K562 (cell line): Measurements from ENCODE around the gene SAMD8. TPM values are rescaled to one million over a fixed set of nuclear protein-coding genes. Genes with fewer than 3 reads are reported as not detected.

Source experiments
- ATF2 ChIP-seq: sonication (generic); formaldehyde crosslinking; IDR thresholded peaks from 2 replicates; pipeline ENCODE4 v1.8.1; 2022; ENCODE audit warnings: missing genetic modification reagents
- BRD4 ChIP-seq: fragments of 200-600 bp; sonication (generic); IDR thresholded peaks from 2 replicates; pipeline ENCODE4 v1.6.1; 2017; ENCODE audit warnings: inconsistent platforms
- KDM5B ChIP-seq: fragments of 200-600 bp; sonication (generic); IDR thresholded peaks from 2 replicates; pipeline ENCODE4 v1.6.1; 2012; ENCODE audit warnings: low read depth, mild to moderate bottlenecking, moderate library complexity, low read length, control low read depth, inconsistent platforms; ENCODE audit not compliant: insufficient replicate concordance
- MEF2A ChIP-seq: IDR thresholded peaks from 2 replicates; pipeline ENCODE4 v1.6.1; 2011; ENCODE audit warnings: low read depth, mild to moderate bottlenecking, low read length, moderate library complexity; ENCODE audit not compliant: control insufficient read depth
- PCBP2 ChIP-seq: fragments of 200-400 bp; formaldehyde crosslinking; IDR thresholded peaks from 2 replicates; pipeline ENCODE4 v1.6.1; 2018; ENCODE audit warnings: low read length, low read depth, mild to moderate bottlenecking, moderate library complexity; ENCODE audit not compliant: poor library complexity, severe bottlenecking
- RBM34 ChIP-seq: fragments of 200-400 bp; formaldehyde crosslinking; IDR thresholded peaks from 2 replicates; pipeline ENCODE4 v1.6.1; 2018; ENCODE audit warnings: low read length, borderline replicate concordance; ENCODE audit not compliant: insufficient read depth
- U2AF2 ChIP-seq: fragments of 200-400 bp; formaldehyde crosslinking; optimal IDR thresholded peaks from 2 replicates; pipeline ENCODE3; 2017; ENCODE audit warnings: low read depth, mild to moderate bottlenecking, low read length
- ZNF165 ChIP-seq: fragments of 250-450 bp; sonication (Bioruptor Pico); IDR thresholded peaks from 2 replicates; pipeline ENCODE4 v1.4.0; 2020; ENCODE audit warnings: borderline replicate concordance
- ZNF518B ChIP-seq: fragments of 250-450 bp; sonication (Bioruptor Pico); IDR thresholded peaks from 2 replicates; pipeline ENCODE4 v1.5.0; 2021; ENCODE audit warnings: mild to moderate bottlenecking, moderate library complexity
- ZNF668 ChIP-seq: fragments of 250-450 bp; sonication (Bioruptor Pico); IDR thresholded peaks from 2 replicates; pipeline ENCODE4 v1.8.0; 2022; ENCODE audit warnings: mild to moderate bottlenecking, inconsistent platforms
- polyA plus RNA-seq, 8 experiments: library from polyadenylated mRNA; depleted of rRNA in 4 of 8; stranded (reverse) in 5 of 8; unstranded in 3 of 8; fragments of >200 nt; fragmentation: Nextera tagmentation in 2 of 8; fragmentation: Illumina TruSeq in 1 of 8; extraction: Ambion mirVana in 2 of 8; extraction: Trizol in 1 of 8; gene quantifications; 2 replicates each; pipeline versions ENCODE4 v1.2.1 to v1.2.3, GENCODE V29; 2011 to 2014; ENCODE audit warnings: inconsistent platforms in 1 of 8, missing spikeins in 1 of 8
- total RNA-seq, 7 experiments: library from RNA; depleted of rRNA in 6 of 7; stranded (reverse); fragments of >200 nt in 6 of 7; fragmentation: Illumina TruSeq in 2 of 7; extraction: Trizol in 2 of 7; gene quantifications; 2 replicates each; pipeline versions ENCODE4 v1.2.1 to v1.2.3, GENCODE V29; 2011 to 2021; ENCODE audit warnings: low replicate concordance in 1 of 7
- TF ChIP-seq, protein P1 (sequence below): fragments of 450-650 bp; conservative IDR thresholded peaks from 2 replicates; pipeline ENCODE4 v1.6.1; 2016; ENCODE audit warnings: missing genetic modification characterization, low read depth, mild to moderate bottlenecking, control low read depth, missing compliant biosample characterization
- TF ChIP-seq, protein P2 (sequence below): fragments of 450-650 bp; IDR thresholded peaks from 2 replicates; pipeline ENCODE4 v1.6.1; 2016; ENCODE audit warnings: mild to moderate bottlenecking
- TF ChIP-seq, protein P3 (sequence below): sonication (generic); formaldehyde crosslinking; IDR thresholded peaks from 2 replicates; pipeline ENCODE4 v1.8.0; 2023; ENCODE audit warnings: mild to moderate bottlenecking, missing genetic modification reagents

The SAMD8 gene
- total and polyA plus RNA-seq, 9 of the 15 experiments (the other 6 are each of a cell fraction or from before 2014, with no cell fraction given): 2.7 to 16.1 (median 6.2) TPM

DNA sequence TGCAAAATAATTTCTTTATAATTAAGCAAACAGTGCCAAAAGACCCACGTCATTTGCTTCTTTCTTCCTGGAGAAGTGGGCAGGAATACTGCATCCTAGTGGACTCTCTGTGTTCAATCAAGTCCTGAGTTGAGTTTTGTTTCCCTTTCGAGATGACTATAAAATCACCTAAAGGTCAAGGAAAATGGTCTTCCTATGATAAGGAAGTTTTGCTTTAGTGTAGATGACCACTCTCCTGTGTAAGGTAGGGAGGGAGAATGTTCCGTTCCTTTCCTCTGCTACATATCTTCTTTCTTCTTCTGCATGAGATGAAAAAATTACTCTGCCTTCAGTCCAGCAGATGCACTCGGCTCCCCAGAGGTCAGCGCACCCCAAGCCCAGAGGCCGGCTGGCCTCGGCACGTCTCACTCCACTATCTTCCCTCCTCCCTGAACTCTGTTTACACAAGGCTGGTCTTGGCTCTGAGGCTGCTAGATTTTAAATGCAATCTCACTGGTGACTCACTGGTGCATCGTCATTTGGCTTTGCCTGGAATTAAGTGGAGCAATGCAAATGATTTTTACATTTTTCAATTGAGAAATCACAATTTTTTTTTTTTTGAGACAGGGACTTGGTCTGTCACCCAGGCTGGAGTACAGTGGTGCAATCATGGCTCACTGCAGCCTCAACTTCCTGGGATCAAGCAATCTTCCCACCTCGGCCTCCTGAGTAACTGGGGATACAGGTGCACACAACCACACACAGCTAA is 80.5 kb downstream of the SAMD8 start (continued):
- TF ChIP-seq, protein P1, sequence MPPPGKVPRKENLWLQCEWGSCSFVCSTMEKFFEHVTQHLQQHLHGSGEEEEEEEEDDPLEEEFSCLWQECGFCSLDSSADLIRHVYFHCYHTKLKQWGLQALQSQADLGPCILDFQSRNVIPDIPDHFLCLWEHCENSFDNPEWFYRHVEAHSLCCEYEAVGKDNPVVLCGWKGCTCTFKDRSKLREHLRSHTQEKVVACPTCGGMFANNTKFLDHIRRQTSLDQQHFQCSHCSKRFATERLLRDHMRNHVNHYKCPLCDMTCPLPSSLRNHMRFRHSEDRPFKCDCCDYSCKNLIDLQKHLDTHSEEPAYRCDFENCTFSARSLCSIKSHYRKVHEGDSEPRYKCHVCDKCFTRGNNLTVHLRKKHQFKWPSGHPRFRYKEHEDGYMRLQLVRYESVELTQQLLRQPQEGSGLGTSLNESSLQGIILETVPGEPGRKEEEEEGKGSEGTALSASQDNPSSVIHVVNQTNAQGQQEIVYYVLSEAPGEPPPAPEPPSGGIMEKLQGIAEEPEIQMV (tag): no peak
- TF ChIP-seq ATF2 (CRISPR knock-in tag) (no peak), PCBP2 (no peak), RBM34 (no peak), ZNF668 (CRISPR knock-in tag) (no peak), BRD4 (no peak), KDM5B (no peak), U2AF2 (no peak), ZNF518B (CRISPR knock-in tag) (no peak), ZNF165 (CRISPR knock-in tag) (no peak), MEF2A (no peak)
- TF ChIP-seq, protein P2, sequence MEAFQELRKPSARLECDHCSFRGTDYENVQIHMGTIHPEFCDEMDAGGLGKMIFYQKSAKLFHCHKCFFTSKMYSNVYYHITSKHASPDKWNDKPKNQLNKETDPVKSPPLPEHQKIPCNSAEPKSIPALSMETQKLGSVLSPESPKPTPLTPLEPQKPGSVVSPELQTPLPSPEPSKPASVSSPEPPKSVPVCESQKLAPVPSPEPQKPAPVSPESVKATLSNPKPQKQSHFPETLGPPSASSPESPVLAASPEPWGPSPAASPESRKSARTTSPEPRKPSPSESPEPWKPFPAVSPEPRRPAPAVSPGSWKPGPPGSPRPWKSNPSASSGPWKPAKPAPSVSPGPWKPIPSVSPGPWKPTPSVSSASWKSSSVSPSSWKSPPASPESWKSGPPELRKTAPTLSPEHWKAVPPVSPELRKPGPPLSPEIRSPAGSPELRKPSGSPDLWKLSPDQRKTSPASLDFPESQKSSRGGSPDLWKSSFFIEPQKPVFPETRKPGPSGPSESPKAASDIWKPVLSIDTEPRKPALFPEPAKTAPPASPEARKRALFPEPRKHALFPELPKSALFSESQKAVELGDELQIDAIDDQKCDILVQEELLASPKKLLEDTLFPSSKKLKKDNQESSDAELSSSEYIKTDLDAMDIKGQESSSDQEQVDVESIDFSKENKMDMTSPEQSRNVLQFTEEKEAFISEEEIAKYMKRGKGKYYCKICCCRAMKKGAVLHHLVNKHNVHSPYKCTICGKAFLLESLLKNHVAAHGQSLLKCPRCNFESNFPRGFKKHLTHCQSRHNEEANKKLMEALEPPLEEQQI: no peak
- TF ChIP-seq, protein P3, sequence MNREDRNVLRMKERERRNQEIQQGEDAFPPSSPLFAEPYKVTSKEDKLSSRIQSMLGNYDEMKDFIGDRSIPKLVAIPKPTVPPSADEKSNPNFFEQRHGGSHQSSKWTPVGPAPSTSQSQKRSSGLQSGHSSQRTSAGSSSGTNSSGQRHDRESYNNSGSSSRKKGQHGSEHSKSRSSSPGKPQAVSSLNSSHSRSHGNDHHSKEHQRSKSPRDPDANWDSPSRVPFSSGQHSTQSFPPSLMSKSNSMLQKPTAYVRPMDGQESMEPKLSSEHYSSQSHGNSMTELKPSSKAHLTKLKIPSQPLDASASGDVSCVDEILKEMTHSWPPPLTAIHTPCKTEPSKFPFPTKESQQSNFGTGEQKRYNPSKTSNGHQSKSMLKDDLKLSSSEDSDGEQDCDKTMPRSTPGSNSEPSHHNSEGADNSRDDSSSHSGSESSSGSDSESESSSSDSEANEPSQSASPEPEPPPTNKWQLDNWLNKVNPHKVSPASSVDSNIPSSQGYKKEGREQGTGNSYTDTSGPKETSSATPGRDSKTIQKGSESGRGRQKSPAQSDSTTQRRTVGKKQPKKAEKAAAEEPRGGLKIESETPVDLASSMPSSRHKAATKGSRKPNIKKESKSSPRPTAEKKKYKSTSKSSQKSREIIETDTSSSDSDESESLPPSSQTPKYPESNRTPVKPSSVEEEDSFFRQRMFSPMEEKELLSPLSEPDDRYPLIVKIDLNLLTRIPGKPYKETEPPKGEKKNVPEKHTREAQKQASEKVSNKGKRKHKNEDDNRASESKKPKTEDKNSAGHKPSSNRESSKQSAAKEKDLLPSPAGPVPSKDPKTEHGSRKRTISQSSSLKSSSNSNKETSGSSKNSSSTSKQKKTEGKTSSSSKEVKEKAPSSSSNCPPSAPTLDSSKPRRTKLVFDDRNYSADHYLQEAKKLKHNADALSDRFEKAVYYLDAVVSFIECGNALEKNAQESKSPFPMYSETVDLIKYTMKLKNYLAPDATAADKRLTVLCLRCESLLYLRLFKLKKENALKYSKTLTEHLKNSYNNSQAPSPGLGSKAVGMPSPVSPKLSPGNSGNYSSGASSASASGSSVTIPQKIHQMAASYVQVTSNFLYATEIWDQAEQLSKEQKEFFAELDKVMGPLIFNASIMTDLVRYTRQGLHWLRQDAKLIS (CRISPR knock-in tag): no peak
